Activated T-helper 1 cell treated with Interleukin-2 at 50 U/mL for 16 hours (primary cell): ENCODE results near the gene PTK6.
A peak's percentile ranks its signal among the peaks of the same experiment; 100 is the strongest.
"Not testable (repeated sequence)": the region's sequence is repeated elsewhere in the genome, so short reads cannot be mapped to it uniquely, and the experiment has no call there.

Experiments used
- DNase-seq: peaks from one replicate; pipeline ENCODE4 v3.0.0-alpha.2; 2020; ENCODE audit warnings: low read depth

The PTK6 gene

DNA sequence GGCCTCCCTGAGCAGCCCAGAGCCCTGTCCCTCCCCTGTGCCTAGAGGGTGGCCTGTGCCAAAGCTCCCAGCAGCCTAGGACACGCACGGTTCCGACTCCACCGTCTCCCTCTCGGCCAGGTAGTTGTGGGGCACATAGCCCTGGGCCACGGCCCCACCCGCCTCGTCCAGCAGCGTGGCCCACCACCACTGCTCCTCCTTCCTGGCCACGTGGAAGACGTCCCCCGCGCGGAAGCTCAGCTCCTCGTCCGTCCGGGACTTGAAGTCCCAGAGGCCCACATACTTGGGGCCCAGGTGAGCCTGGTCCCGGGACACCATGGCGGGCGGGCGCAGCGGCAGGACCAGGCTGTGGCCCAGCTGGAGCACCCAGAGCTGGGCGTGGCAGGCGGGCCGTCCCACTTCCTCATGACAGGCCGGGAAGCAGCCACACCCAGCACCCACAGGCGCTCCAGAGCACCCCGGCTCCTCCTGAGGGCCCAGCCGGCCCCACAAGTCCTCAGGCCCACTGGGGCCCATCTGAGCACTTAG, at the start of gene PTK6:
Gene PTK6 (minus strand): TSS at position 380 of the 528 bp plus-strand sequence. CDS start 62 bp downstream, at position 318.
- DNase-seq = no peak

DNA sequence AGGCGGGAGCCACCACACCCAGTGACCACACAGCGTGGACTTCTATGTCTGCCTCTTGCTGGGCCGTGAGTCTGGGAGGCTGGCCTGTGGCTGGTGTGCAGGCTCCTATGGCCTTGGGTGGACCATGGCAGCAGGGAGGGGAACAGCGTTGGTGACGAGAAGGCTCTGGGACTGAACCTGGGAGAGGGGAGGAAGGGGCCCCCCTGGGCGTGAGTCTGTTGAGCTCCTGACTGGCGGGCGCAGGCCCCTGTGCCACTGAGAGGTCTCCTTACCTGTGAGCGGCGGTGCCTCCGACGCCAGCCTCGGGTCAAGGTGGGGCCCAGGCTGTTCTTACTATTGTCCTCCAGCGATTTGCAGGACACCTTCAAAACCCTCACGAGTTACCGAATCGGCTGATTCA, 49.6 kb upstream of the PTK6 start:
- no peak for DNase-seq

DNA sequence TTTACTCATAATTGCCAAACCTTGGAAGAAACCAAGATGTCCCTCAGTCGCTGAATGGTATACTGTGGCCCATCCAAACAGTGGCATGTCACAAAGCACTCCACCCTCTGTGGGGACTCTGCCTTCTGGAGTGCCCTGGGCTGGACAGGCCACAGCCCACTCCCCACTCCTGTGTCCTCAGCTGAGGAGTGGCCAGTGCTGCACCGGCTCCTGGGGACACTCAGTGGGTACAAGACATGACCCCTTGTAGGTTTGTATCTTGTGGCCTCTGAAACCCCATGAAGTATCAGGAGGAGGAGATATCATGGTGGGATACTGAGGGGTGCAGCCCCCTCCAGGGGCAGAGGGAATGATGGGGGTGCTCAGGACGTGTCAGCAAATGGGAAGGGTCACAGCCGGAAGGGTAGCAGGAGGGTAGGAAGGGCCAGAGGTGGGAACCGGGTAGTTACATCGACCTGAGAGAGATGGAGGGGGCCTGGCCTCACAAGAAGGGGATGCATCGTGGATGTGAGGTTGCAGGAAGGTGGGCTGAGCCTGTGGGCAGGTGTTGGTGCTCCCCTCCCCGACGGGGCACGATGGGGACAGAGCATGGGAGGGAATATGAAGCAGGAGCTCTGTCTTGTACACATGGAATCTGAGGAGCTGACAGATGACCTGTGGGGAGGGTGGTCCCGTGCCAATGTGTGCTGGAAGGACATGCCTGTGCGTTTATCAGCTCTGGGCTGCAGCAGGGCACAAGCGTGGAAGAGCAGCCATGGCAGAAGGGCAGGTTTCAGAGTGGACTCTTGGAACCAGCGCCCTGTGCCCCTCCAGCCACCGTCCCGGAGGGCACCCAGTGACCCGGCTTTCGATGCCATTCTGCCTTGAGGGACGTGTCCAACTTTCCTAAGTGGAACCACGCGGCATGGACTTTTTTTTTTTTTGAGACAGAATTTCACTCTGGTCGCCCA, 48.7 kb upstream of the PTK6 start:
- DNase-seq = no peak

DNA sequence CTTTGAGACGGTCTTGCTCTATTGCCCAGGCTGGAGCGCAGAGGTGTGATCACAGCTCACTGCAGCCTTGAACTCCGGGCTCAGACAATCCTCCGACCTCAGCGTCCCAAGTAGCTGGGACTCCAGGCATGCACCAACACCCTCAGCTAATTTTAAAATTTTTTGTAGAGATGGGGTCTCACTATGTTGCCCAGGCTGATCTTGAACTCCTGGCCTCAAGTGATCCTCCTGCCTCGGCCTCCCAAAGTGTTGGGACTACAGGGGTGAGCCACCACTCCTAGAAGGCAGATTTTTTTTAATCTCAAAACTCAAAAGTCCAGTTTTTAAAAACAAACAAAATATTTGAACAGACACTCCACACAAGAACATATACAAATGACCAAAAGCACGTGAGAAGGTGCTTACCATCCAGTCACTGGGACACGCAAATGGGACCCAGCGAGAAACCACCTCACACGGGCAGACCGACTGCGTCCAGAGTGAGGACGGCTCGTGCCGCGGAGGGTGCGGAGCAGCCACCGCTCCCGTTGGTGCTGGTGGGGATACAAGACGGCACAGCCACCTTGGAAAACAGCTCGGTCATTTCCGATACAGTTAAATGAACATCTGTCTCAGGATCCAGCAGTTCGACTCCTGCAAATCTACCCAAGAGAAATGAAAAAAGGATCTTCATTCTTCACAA, 45.3 kb upstream of the PTK6 start:
- no peak for DNase-seq

DNA sequence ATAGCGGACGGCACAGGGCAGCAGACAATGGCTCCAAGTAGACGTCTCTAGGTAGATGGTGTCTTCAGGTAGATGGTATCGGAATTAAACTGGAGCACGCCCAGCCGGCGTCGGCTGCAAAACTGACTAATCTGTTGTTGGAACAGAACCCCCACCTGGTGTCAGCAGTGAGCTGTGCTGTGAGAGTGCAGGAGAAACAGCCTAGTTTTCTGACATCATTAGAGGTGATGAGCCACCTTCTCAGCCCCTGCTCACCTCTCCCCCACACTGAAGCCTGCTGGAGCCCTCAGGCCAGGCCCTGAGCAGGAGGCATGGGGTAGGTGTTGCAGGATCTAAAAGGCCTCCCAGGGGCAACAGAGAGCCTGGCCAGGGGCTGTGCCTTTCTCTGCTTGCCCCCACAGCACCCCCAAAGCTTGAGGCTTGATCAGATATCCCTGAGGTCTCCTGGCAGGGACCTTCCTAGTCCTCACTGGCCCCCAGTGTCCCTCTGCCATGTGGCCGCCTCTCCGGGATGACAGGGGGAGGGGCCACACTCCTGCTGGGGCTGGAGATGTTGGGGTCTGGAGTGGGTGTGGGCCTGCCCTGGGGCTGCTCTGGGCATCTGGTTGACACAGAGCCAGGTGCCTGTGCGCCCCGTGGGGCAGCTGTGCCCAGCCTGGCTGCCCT, 43.8 kb upstream of the PTK6 start:
- peak; percentile 45 for DNase-seq

DNA sequence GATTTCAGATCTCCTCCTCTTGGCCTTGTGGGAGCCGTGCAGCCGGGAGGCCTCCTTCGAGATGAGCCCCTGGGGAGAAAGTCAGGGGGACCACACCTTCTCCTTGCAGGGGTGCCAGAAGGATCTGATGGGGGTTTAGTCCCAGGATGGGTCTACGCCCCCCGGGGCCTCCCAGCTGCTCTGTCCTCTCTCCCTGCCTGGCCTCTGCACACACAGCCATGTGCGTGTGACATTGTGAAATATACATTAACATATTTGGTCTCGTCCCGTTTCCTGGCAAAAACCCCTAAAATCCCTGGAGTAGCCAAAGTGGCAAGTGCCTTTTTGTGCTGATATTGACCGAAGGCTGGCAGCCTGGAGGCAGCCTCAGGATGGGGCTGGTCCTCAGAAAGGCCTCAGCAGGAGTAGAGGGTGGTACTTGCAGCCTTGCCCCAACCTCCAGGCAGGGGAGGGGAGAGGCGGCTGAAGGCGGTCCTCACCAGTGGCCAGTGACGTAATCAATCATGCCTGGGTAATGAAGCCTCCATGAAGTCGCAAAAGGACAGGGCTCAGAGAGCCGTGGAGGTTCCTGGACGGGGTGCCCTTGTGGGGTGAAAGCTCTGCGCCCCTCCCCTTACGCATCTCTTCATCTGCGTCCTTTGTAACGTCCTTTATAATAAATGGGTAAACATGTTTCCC, 42.0 kb upstream of the PTK6 start:
- DNase-seq = no peak

DNA sequence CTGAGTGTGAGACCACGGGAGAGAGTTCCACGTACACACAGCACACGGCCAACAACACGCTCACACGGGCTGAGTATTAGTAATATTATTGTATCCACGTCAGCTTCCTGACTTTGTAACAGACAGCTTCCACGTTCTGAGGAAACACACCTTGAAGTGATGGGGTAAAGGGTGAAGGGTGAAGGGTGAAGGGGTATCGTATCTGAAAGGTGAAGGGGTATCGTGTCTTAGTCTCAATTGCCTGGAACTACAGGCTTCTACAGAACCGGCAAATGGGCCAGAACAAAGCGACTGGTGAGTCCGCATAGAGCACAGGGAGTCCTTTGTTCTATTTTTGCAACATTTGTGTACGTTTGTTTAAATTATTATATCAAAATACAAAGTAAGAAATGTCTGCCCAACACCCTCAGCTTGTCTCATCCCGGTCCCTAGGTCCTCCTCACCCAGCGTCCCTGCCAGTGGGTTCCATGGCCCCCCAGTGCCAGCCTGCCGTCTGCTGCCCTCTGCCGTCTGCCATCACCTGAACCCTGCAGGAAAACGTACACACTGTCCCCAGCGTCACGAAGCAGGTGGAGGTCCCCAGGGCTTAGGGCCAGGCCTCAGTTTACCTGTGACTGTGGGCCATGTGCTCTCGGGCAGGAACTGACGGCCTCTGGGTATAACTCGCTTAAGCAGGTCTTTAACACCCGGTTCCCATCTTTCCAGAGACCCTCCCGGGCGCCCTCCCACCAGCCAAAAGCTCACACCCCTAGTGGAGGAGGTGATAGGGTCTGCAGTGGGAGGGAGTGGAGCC, 41.2 kb upstream of the PTK6 start:
- no peak for DNase-seq

DNA sequence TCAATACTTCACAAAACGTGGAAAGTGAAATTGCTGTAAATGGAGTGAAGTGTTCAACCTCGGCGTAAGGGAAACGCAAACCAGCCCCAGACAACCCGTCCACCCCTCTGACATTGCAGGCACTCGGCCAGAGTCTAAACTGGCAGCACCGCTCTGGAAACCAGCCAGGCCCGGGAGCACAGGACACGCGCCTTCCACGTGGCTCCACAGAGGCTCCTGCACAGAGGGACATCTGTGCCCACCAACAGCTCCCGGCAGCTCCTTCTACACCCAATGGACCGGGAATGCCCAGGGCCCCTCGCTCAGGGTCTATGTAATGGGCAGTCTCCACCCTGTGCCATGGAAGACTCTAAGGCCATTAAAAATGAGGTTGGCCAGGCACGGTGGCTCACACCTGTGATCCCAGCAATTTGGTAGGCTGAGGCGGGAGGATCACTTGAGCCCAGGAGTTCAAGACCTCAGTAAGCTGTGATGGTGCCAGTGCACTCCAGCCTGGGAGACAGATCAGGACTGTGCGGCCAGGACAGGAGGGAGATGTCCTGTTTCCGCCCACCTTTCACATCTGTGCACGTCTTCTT, 40.2 kb upstream of the PTK6 start:
- DNase-seq = no peak

DNA sequence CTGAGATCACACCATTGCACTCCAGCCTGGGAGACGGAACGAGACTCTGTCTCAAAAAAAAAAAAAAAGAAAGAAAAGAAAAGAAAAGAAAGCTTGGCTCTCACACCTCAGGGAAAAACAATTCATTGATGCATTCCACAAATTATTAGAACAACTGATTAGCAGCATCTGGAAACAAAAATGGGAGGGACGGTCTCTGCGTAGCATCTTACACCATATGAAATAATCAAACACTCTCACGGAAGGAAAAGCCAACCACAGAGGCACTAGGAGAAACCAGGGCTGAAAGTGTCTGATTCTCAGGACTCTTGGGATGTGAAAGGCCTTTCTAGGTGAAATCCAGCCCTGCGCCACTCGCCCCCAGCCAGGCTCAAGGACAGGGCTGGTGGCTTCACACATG, 39.1 kb upstream of the PTK6 start:
- DNase-seq = no peak

DNA sequence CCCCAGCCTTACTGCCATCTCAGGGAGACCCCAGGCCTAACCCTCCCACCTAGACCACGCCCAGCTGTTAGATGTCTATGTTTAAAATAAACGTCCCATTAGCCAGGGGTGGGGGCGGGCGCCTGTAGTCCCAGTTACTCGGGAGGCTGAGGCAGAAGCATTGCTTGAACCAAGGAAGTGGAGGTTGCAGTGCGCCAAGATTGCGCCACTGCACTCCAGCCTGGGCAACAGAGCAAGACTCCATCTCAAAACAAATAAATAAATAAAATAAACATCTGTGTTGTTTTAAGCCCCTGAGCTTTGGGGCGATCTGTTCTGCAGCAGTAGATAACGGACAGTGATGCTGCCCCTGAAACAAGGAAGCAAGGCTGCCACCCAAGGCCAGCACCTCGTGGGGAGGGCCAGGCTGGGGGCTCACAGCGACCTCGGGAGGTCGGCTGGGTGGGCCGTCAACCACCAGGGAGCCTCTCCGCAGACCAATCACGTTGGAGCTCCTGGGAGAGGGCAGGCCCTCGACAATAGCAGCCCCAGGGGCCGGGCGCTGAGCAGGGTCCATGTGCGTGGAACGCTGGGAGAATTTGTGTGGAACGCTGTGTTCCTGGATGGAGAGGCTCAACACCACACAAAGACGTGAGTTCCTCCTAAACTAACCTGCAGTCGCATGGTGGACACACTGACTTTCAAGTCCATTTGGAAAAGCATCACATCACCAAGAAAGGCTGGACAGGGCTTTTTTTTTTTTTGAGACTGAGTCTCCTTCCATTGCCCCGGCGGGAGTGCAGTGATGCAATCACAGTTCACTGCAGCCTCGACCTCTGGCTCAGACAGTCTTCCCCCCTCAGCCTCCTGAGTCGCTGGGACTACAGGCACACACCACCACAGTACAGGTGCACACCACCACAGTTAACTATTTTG, 37.9 kb upstream of the PTK6 start:
- DNase-seq = no peak

DNA sequence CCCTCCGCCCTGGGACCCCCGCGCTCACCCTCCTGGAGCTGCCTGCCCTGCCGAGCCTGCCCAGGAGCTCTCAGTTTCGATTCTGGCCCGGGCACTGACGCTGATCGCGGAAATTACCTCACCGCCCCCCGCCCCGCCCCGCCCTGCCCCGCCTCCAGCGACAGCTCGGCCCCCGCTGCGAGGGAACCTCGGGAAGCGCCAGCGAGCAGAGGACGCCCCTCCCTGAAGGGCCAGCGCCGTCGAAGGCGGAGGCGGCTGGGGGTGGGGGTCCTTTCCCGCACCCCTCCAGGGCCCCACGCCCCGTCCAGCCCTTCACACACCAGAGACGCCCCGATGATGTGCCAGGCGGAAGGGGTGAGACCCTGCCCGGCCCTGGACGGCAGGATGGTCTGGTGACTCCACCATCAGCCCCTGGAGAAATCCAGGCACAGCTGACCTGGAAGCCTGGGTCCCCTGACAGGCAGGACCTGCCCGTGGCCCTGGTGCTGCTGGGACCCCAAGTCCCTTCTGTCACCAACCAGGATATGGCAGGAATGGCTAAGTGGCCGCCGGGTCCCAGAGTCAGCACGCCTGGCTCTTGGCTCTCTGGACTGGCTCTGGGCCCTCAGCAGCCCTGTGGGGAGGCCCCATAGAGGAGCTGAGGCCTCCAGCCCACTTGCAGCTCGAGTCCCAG, 37.1 kb upstream of the PTK6 start, which contains the start of gene HELZ2:
Gene HELZ2 (minus strand): TSS at position 84 of the 673 bp plus-strand sequence. CDS start 1,854 bp downstream, outside the sequence.
- peak; percentile 46 for DNase-seq

DNA sequence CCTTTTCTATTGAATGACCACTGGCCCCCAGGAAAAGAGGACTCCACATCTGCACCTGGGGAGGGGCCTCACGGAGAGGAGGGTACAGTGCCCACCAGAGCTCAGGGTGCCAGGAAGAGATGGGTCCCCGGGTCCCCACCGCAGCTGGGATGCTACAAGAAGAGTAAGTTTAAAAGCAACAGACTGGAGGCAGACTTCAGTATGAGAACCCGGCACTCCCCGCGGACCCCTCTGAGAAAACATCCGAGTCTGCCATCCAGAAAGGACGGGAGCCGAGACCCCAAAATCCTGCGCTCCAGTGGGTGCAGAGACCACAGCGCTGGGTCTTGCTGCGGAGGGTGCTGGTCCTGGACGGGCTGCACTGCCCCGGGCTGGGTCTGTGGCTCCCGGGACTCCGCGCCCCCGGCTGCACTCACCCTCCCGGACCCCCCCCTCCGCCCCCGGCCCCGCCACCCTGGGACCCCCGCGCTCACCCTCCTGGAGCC, 36.5 kb upstream of the PTK6 start:
- no peak for DNase-seq

DNA sequence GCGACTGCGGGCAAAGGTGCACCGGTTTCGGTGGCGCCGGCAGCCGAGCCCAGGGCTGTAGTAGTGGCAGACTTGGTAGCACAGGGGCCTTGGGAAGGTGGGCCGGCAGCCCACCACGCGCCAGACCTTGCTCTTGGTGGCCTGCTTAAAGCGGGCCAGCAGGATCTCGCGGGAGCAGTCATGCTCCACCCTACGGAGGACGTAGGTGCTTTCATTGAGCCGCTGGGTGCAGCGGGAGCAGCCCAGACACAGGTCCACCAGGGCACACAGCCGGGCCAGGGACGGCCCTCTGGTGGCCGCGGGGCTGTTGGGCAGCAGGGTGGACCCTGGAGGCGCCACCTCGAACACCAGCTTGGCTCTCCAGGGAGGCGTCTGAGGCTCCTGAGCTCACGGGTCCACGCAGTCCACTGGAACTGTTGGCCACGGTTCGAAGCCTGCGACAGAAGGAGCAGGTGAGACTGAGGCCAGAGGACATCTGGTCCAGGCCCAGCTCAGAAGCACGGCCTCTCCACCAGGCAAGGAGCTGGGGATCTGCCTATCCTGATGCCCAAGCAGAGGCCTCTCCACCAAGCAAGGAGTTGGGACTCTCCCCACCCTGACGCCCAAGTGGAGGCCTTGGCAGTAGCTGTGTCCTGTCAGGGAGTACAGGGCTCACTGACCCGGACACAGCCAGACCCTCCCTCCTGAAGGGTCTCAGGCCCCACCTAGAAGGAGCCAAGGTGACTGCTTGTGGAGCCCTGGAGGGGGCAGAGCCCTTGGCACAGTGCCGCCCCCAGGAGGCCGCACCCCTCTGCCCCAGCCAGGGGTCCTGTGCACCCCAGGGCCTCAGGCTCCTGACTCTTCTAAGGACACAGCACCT, 35.8 kb upstream of the PTK6 start:
- no peak for DNase-seq

DNA sequence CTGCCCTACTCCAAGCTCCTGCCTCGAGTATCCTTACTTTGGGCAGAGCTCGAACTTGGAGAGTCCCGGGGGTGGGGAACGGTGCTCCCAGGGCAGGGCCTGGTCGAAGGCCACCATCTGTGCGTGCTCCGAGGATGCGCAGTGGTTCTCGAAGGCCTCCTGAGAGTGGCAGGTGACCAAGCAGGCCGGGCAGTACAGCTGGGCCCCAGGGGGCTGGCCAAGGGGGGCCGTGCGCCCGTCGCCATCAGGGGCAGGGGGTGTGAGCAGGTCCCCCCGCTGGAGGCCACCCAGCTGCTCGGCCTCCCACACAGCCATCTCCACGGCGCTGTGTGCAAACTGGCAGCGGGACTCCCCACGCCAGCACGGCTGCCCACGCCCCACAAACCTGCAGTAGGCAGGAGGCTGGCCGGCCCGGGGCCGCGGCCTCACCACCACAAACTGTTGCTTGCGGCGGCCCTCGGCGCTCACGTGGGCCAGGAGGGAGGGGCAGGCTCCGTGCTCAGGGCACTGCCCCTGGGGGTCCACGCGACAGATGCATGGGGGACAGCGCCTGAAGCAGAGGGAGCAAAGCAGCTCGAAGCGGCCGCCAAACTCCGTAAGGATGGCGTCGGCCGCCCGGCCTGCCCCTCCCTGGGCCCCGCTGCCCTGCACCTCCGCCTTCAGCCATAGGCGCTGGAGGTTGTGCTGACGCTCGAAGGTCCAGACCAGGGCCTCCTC, 35.1 kb upstream of the PTK6 start:
- DNase-seq = no peak

DNA sequence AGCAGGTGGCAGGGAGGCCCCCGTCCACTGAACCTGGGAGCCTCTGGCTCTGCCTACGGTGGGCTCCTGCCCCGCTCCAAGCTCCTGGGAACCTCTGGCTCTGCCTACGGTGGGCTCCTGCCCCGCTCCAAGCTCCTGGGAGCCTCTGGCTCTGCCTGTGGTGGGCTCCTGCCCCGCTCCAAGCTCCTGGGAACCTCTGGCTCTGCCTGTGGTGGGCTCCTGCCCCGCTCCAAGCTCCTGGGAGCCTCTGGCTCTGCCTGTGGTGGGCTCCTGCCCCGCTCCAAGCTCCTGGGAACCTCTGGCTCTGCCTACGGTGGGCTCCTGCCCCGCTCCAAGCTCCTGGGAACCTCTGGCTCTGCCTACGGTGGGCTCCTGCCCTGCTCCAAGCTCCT, 33.9 kb upstream of the PTK6 start:
- DNase-seq = not testable (repeated sequence)

DNA sequence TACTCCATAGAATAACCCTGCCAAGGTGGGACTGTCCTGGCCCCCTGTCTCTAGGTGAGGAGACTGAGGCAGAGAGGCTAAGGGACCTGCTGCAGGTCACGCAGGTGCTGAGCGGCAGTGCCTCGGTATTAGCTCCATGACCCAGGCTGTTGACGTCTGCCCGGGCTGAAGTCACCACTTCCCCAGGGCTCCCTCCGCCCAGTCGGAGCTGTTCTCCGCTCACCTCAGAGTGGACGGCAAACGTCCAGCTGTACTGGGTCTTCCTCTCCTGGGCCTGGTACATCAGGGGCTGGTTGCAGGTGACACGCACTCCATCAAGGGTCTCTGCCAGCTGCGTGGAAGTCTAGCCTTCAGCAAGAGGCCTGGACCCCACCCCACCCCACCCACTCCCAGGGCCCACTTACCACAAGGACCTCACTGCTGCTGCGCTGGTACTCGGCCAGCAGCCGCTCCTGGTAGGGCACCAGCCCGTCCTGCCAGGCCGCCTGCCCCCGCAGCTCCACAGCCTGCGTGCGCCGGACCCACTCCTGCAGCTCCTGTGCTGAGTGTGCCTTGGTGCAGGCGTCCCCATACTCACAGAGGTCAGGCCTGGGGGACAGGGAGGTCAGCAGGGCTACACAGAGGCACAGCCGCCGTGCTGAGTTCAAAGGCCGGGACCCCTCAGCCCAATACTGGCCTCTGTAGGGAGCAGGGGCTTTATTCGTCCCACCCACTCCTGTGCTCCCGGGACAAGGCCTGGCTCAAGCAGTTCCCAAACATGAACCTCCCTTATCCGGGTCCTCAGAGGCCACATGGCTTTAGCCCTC, 33.3 kb upstream of the PTK6 start:
- DNase-seq = no peak
